Neural cell (in vitro differentiated cells): ENCODE data around the gene TNFRSF14. TPM values are rescaled to one million over a fixed set of nuclear protein-coding genes. Genes with fewer than 3 reads are reported as not detected.

ENCODE experiments used
- H2AFZ ChIP-seq: fragments of 200-600, 300-800 bp; sonication (generic), shearing (Covaris generic); 2 replicates; pipeline ENCODE4 v1.6.0; 2014; ENCODE audit warnings: low read depth, mild to moderate bottlenecking, antibody characterized with exemption, low read length, moderate library complexity
- H3F3A ChIP-seq: fragments of 200-600 bp; shearing (Covaris generic); 2 replicates; pipeline ENCODE4 v1.6.1; 2016; ENCODE audit warnings: mild to moderate bottlenecking, moderate library complexity, mixed read lengths, antibody characterized with exemption, low read length; ENCODE audit not compliant: insufficient read depth, poor library complexity, severe bottlenecking
- H3K27ac ChIP-seq: fragments of 200-600, 300-800 bp; sonication (generic), shearing (Covaris generic); 2 replicates; pipeline ENCODE4 v1.5.1; 2014; ENCODE audit warnings: mild to moderate bottlenecking, low read length, moderate library complexity
- H3K27me3 ChIP-seq: fragments of 300-800, 200-600 bp; sonication (generic), shearing (Covaris generic); 2 replicates; pipeline ENCODE4 v1.6.0; 2014; ENCODE audit warnings: mild to moderate bottlenecking, low read depth, low read length, moderate library complexity; ENCODE audit not compliant: insufficient read depth
- H3K36me3 ChIP-seq: fragments of 300-800, 200-600 bp; sonication (generic), shearing (Covaris generic); 2 replicates; pipeline ENCODE4 v1.5.1; 2014; ENCODE audit warnings: mild to moderate bottlenecking, antibody characterized with exemption, low read length, moderate library complexity; ENCODE audit not compliant: insufficient read depth
- H3K4me2 ChIP-seq: fragments of 300-800, 200-600 bp; sonication (generic), shearing (Covaris generic); 2 replicates; pipeline ENCODE4 v1.6.0; 2014; ENCODE audit warnings: mild to moderate bottlenecking, low read length
- H3K4me3 ChIP-seq: fragments of 300-800, 200-600 bp; sonication (generic), shearing (Covaris generic); 2 replicates; pipeline ENCODE4 v1.5.1; 2014; ENCODE audit warnings: mild to moderate bottlenecking, low read length, moderate library complexity
- H3K79me2 ChIP-seq: fragments of 200-600 bp; shearing (Covaris generic); replicated peaks from 2 replicates; pipeline ENCODE4 v1.6.0; 2014; ENCODE audit warnings: mild to moderate bottlenecking, low read length, moderate library complexity; ENCODE audit not compliant: insufficient read depth
- H3K9ac ChIP-seq: fragments of 300-800, 200-600 bp; sonication (generic), shearing (Covaris generic); 2 replicates; pipeline ENCODE4 v1.6.1; 2016; ENCODE audit warnings: mild to moderate bottlenecking, low read length, mixed read lengths
- H3K9me2 ChIP-seq: fragments of 200-600 bp; shearing (Covaris generic); 2 replicates; pipeline ENCODE4 v1.6.1; 2016; ENCODE audit warnings: mild to moderate bottlenecking, low read length, mixed read lengths; ENCODE audit not compliant: insufficient read depth
- H3K9me3 ChIP-seq: fragments of 200-600, 300-800 bp; sonication (generic), shearing (Covaris generic); 2 replicates; pipeline ENCODE4 v1.6.1; 2016; ENCODE audit warnings: mild to moderate bottlenecking, mixed run types, low read length, moderate library complexity, mixed read lengths
- H4K20me1 ChIP-seq: fragments of 200-600 bp; shearing (Covaris generic); 2 replicates; pipeline ENCODE4 v1.6.1; 2016; ENCODE audit warnings: mild to moderate bottlenecking, mixed run types; ENCODE audit not compliant: insufficient read depth
- EP300 ChIP-seq: fragments of 450-650 bp; conservative IDR thresholded peaks from 2 replicates; pipeline ENCODE4 v1.6.1; 2014; ENCODE audit warnings: antibody characterized with exemption, mild to moderate bottlenecking, moderate library complexity; ENCODE audit not compliant: poor library complexity, severe bottlenecking
- EZH2 ChIP-seq: fragments of 200-600, 300-800 bp; shearing (Covaris generic), sonication (generic); IDR thresholded peaks from 2 replicates; pipeline ENCODE4 v1.6.1; 2014; ENCODE audit warnings: antibody characterized with exemption, low read length, borderline replicate concordance, mild to moderate bottlenecking; ENCODE audit not compliant: insufficient read depth, poor library complexity, severe bottlenecking
- MXI1 ChIP-seq: fragments of 450-650 bp; conservative IDR thresholded peaks from 2 replicates; pipeline ENCODE4 v1.6.1; 2014; ENCODE audit warnings: antibody characterized with exemption, mild to moderate bottlenecking; ENCODE audit not compliant: poor library complexity, severe bottlenecking
- POLR2AphosphoS5 ChIP-seq: IDR thresholded peaks from 2 replicates; pipeline ENCODE4 v1.6.1; 2012
- RAD21 ChIP-seq: fragments of 450-650 bp; conservative IDR thresholded peaks from 2 replicates; pipeline ENCODE4 v1.6.1; 2014; ENCODE audit warnings: antibody characterized with exemption, mild to moderate bottlenecking, moderate library complexity
- SMC3 ChIP-seq: fragments of 450-650 bp; conservative IDR thresholded peaks from 2 replicates; pipeline ENCODE4 v1.6.1; 2014; ENCODE audit warnings: antibody characterized with exemption, mild to moderate bottlenecking, moderate library complexity; ENCODE audit not compliant: poor library complexity
- TAF1 ChIP-seq: IDR thresholded peaks from 2 replicates; pipeline ENCODE4 v1.6.1; 2012; ENCODE audit warnings: low read depth
- polyA plus RNA-seq: library from polyadenylated mRNA; depleted of rRNA; stranded (reverse); fragments of >200 nt; gene quantifications from 2 replicates; pipeline ENCODE4 v1.2.3, GENCODE V29; 2014
- TF ChIP-seq, protein P1 (sequence below): IDR thresholded peaks from 2 replicates; pipeline ENCODE4 v1.6.1; 2012; ENCODE audit warnings: borderline replicate concordance
- TF ChIP-seq, protein P2 (sequence below): fragments of 450-650 bp; IDR thresholded peaks from 2 replicates; pipeline ENCODE4 v1.5.1; 2014; ENCODE audit warnings: antibody characterized with exemption, mild to moderate bottlenecking, moderate library complexity; ENCODE audit not compliant: poor library complexity, severe bottlenecking

The TNFRSF14 gene
- polyA plus RNA-seq, 1 donor from 2014 or later = 1.1 TPM

DNA sequence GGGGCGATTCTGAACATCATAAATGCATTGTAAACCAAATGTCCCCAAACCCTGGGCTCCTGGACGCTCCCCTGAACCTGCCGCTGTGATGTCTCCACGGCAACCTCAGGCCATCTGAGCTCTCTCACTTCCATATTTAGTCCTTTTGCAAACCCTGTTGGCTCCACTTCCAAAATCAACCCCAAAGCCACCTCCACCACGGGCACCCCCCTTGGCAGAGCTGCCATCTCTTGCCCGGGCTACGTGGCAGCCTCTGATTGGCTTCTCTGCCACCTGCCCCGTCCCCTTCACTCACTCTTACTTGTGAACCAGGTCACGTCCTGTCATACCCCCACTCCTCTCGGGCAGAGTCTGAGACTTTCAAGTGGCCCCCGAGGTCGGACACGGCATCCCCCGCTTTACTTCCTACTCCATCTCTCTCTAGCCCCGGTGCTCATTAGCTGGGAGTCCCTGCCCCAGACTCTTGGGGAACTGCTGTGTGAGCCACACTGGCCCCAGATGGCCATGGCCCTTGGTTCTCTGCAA, 46.2 kb downstream of the TNFRSF14 start:
- H4K20me1 ChIP-seq = no peaks in the 10 kb centered on the region
- no peak overlapping the region for H3K9ac ChIP-seq
- H3K79me2 ChIP-seq = no peaks in the 10 kb centered on the region
- no peak overlapping the region for H3K27ac ChIP-seq
- no peaks in the 10 kb centered on the region for H3K9me2 ChIP-seq
- H3F3A ChIP-seq = no peaks in the 10 kb centered on the region
- H3K27me3 ChIP-seq = no peaks in the 10 kb centered on the region
- no peak overlapping the region for H2AFZ ChIP-seq
- H3K4me3 ChIP-seq = no peak overlapping the region
- no peak overlapping the region for H3K4me2 ChIP-seq
- no peaks in the 10 kb centered on the region for H3K9me3 ChIP-seq
- H3K36me3 ChIP-seq = no peaks in the 10 kb centered on the region
- TF ChIP-seq SMC3 = no peak

DNA sequence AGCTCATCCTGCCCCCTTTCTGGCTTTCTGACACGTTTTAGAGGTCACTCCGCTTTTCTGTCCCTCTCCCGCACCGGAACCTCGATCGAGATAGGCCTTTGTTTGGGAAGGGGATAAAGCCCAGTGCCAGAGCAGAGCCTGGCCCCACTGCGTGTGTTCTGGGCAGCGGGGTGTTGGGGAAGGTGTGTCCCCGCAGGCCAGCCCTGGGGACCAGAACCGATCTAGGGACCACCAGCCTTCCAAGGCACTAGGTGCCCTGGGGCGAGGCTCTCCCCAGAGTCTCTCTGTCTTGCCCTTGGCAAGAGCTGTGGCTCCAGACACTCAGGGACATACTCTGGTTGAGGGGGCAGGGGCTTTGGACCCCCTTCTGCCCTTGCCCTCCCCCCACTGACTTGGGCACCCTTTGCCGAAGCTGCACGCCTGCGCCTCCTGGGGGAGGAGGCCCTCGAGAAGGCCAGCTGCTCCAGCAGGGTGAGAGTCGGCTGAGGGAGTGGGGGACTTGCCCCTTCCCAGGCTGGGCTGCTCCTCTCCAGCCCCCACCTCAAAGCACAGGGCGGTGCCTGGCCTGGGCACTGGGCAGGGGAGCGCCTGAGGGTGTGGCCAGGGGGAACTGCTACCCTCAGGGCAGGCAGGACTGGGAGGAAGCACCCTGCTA, 46.8 kb downstream of the TNFRSF14 start:
- H3K27me3 ChIP-seq = no peaks in the 10 kb centered on the region
- H4K20me1 ChIP-seq = no peaks in the 10 kb centered on the region
- no peaks in the 10 kb centered on the region for H3K79me2 ChIP-seq
- H3K9me3 ChIP-seq = no peaks in the 10 kb centered on the region
- H2AFZ ChIP-seq = no peak overlapping the region
- no peak overlapping the region for H3K9ac ChIP-seq
- no peak for TF ChIP-seq RAD21
- no peak for TF ChIP-seq SMC3
- TF ChIP-seq TAF1 = no peak
- no peak for TF ChIP-seq EZH2
- TF ChIP-seq, protein P1, sequence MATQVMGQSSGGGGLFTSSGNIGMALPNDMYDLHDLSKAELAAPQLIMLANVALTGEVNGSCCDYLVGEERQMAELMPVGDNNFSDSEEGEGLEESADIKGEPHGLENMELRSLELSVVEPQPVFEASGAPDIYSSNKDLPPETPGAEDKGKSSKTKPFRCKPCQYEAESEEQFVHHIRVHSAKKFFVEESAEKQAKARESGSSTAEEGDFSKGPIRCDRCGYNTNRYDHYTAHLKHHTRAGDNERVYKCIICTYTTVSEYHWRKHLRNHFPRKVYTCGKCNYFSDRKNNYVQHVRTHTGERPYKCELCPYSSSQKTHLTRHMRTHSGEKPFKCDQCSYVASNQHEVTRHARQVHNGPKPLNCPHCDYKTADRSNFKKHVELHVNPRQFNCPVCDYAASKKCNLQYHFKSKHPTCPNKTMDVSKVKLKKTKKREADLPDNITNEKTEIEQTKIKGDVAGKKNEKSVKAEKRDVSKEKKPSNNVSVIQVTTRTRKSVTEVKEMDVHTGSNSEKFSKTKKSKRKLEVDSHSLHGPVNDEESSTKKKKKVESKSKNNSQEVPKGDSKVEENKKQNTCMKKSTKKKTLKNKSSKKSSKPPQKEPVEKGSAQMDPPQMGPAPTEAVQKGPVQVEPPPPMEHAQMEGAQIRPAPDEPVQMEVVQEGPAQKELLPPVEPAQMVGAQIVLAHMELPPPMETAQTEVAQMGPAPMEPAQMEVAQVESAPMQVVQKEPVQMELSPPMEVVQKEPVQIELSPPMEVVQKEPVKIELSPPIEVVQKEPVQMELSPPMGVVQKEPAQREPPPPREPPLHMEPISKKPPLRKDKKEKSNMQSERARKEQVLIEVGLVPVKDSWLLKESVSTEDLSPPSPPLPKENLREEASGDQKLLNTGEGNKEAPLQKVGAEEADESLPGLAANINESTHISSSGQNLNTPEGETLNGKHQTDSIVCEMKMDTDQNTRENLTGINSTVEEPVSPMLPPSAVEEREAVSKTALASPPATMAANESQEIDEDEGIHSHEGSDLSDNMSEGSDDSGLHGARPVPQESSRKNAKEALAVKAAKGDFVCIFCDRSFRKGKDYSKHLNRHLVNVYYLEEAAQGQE = no peak
- no peak for TF ChIP-seq EP300
- TF ChIP-seq POLR2AphosphoS5 = no peak
- no peak overlapping the region for H3K4me3 ChIP-seq
- H3K4me2 ChIP-seq = no peak overlapping the region
- H3K9me2 ChIP-seq = no peaks in the 10 kb centered on the region
- H3K36me3 ChIP-seq = no peaks in the 10 kb centered on the region
- no peaks in the 10 kb centered on the region for H3F3A ChIP-seq
- H3K27ac ChIP-seq = no peak overlapping the region

DNA sequence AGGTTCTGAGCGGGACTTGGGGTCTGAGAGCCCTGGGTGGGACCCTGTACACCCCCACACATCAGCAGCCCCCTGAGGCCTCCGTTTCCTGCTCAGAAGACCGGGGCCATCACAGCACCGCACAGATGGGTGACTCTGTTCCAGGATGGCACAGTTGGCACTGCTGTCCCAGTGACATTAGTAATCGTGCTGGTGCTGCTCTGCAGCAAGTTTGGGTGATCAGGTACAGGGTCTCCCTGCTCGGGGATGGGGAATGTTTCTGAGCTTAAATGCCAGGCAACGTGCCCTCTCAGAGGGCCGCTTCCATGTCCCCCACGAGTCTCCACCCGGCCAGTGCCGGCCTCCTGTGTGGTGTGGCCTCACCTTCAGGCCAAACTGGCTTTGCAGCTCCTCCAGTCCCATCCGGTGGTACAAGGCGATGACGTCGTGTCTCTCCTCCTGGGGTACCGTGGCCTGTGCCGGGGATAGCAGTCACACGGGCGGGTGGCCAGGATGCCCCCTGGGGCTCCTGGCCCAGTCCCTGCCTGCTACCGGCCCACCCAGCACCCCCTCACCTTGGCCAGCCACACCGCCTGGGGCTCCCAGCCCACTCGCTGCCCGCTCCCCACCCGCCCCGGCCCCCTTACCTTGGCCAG, 47.5 kb downstream of the TNFRSF14 start:
- TF ChIP-seq EP300 (no peak), EZH2 (no peak), POLR2AphosphoS5 (no peak), TAF1 (no peak), SMC3 (no peak), MXI1 (no peak), RAD21 (no peak)
- TF ChIP-seq, protein P1 = no peak
- TF ChIP-seq, protein P2, sequence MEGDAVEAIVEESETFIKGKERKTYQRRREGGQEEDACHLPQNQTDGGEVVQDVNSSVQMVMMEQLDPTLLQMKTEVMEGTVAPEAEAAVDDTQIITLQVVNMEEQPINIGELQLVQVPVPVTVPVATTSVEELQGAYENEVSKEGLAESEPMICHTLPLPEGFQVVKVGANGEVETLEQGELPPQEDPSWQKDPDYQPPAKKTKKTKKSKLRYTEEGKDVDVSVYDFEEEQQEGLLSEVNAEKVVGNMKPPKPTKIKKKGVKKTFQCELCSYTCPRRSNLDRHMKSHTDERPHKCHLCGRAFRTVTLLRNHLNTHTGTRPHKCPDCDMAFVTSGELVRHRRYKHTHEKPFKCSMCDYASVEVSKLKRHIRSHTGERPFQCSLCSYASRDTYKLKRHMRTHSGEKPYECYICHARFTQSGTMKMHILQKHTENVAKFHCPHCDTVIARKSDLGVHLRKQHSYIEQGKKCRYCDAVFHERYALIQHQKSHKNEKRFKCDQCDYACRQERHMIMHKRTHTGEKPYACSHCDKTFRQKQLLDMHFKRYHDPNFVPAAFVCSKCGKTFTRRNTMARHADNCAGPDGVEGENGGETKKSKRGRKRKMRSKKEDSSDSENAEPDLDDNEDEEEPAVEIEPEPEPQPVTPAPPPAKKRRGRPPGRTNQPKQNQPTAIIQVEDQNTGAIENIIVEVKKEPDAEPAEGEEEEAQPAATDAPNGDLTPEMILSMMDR = no peak
- Histone ChIP-seq H3K79me2 (no peaks in the 10 kb centered on the region), H3K4me3 (no peak overlapping the region), H3K27ac (no peak overlapping the region), H3K9me3 (no peaks in the 10 kb centered on the region), H3K9me2 (no peaks in the 10 kb centered on the region), H2AFZ (no peak overlapping the region), H3K4me2 (no peak overlapping the region), H3K9ac (no peak overlapping the region), H3K36me3 (no peaks in the 10 kb centered on the region), H3F3A (no peaks in the 10 kb centered on the region), H4K20me1 (no peaks in the 10 kb centered on the region), H3K27me3 (no peaks in the 10 kb centered on the region)
